GM12878 (cell line): ENCODE measurements around the gene CCDC106. TPM values are rescaled to one million over a fixed set of nuclear protein-coding genes. Genes with fewer than 3 reads are reported as not detected.

Source experiments
- BHLHE40 ChIP-seq, 2 experiments: fragments of 450-650 bp in 1 of 2; IDR thresholded peaks; 2 replicates each; pipeline ENCODE4 v1.6.1; 2011 to 2017; ENCODE audit warnings: low read depth in 2 of 2, borderline replicate concordance in 1 of 2, improper control_type of control experiment in 1 of 2, low read length in 1 of 2, mild to moderate bottlenecking in 1 of 2
- BMI1 ChIP-seq: fragments of 450-650 bp; IDR thresholded peaks from 2 replicates; pipeline ENCODE4 v1.6.1; 2016; ENCODE audit warnings: mild to moderate bottlenecking, moderate library complexity, borderline replicate concordance
- CBFB ChIP-seq: IDR thresholded peaks from 2 replicates; pipeline ENCODE4 v1.6.1; 2016; ENCODE audit warnings: antibody characterized with exemption, low read depth
- CEBPB ChIP-seq, 2 experiments: fragments of 150-350 bp in 1 of 2; IDR thresholded peaks; 2 replicates each; pipeline ENCODE4 v1.6.1; 2012 to 2014; ENCODE audit warnings: low read depth in 2 of 2, low read length in 2 of 2, borderline replicate concordance in 1 of 2, inconsistent platforms in 1 of 2
- CHD1 ChIP-seq: IDR thresholded peaks from 2 replicates; pipeline ENCODE4 v1.6.1; 2012; ENCODE audit warnings: low read depth, low read length, improper control_type of control experiment
- EED ChIP-seq: sonication (generic); IDR thresholded peaks from 2 replicates; pipeline ENCODE4 v1.6.1; 2016; ENCODE audit warnings: antibody characterized with exemption, low read depth
- FOS ChIP-seq: IDR thresholded peaks from 3 replicates; pipeline ENCODE4 v1.6.1; 2011; ENCODE audit warnings: borderline replicate concordance; ENCODE audit not compliant: insufficient read length; ENCODE audit errors: extremely low read depth
- HCFC1 ChIP-seq: fragments of 150-350 bp; IDR thresholded peaks from 2 replicates; pipeline ENCODE4 v1.6.1; 2014; ENCODE audit warnings: low read length
- KDM1A ChIP-seq: fragments of 200-600 bp; sonication (generic); IDR thresholded peaks from 2 replicates; pipeline ENCODE4 v1.6.1; 2016; ENCODE audit warnings: borderline replicate concordance
- MTA3 ChIP-seq: IDR thresholded peaks from 2 replicates; pipeline ENCODE4 v1.6.1; 2012; ENCODE audit warnings: low read length, inconsistent platforms, borderline replicate concordance
- MYB ChIP-seq: fragments of 150-350 bp; IDR thresholded peaks from 2 replicates; pipeline ENCODE4 v1.6.1; 2014; ENCODE audit warnings: mild to moderate bottlenecking, low read depth, low read length, borderline replicate concordance
- NFXL1 ChIP-seq: fragments of 450-650 bp; IDR thresholded peaks from 2 replicates; pipeline ENCODE4 v1.6.1; 2017; ENCODE audit warnings: antibody characterized with exemption, mild to moderate bottlenecking, borderline replicate concordance
- NFYA ChIP-seq: IDR thresholded peaks from 2 replicates; pipeline ENCODE4 v1.6.1; 2011; ENCODE audit warnings: low read depth, mild to moderate bottlenecking, low read length, improper control_type of control experiment, borderline replicate concordance
- NR2F1 ChIP-seq: fragments of 450-650 bp; conservative IDR thresholded peaks from 2 replicates; pipeline ENCODE4 v1.6.1; 2017; ENCODE audit warnings: mild to moderate bottlenecking
- NRF1 ChIP-seq: conservative IDR thresholded peaks from 2 replicates; pipeline ENCODE4 v1.6.1; 2011; ENCODE audit warnings: mild to moderate bottlenecking, low read depth, low read length, improper control_type of control experiment
- POLR2A ChIP-seq: IDR thresholded peaks from 2 replicates; pipeline ENCODE4 v1.6.1; 2011; ENCODE audit warnings: low read depth, mild to moderate bottlenecking, low read length
- POLR2AphosphoS5 ChIP-seq: IDR thresholded peaks from 2 replicates; pipeline ENCODE4 v1.6.1; 2011; ENCODE audit warnings: mild to moderate bottlenecking, low read length, inconsistent platforms
- RAD21 ChIP-seq: IDR thresholded peaks from 2 replicates; pipeline ENCODE4 v1.6.1; 2011; ENCODE audit warnings: mild to moderate bottlenecking, low read depth, low read length, moderate library complexity; ENCODE audit not compliant: insufficient read depth
- TBL1XR1 ChIP-seq: IDR thresholded peaks from 2 replicates; pipeline ENCODE4 v1.6.1; 2012; ENCODE audit warnings: low read depth, low read length, improper control_type of control experiment
- WRNIP1 ChIP-seq: IDR thresholded peaks from 2 replicates; pipeline ENCODE4 v1.6.1; 2011; ENCODE audit warnings: low read depth, low read length, improper control_type of control experiment, borderline replicate concordance
- YY1 ChIP-seq: IDR thresholded peaks from 2 replicates; pipeline ENCODE4 v1.6.1; 2011; ENCODE audit warnings: low read depth, mild to moderate bottlenecking, low read length
- ZNF207 ChIP-seq: fragments of 450-650 bp; IDR thresholded peaks from 2 replicates; pipeline ENCODE4 v1.6.1; 2014; ENCODE audit warnings: antibody characterized with exemption, mild to moderate bottlenecking, borderline replicate concordance
- polyA plus RNA-seq, 11 experiments: library from polyadenylated mRNA; depleted of rRNA in 4 of 11; unstranded in 6 of 11; stranded (reverse) in 5 of 11; fragments of >200 nt; fragmentation: Nextera tagmentation in 4 of 11; fragmentation: Illumina TruSeq in 1 of 11; extraction: Ambion mirVana in 4 of 11; extraction: Trizol in 1 of 11; gene quantifications; 1 replicate in 1 of 11; 2 replicates in 10 of 11; pipeline versions ENCODE4 v1.2.1 to v1.2.3, GENCODE V29; 2011 to 2016; ENCODE audit warnings: inconsistent platforms in 2 of 11, missing spikeins in 2 of 11, low read depth in 1 of 11
- total RNA-seq, 4 experiments: library from RNA; depleted of rRNA in 3 of 4; stranded (reverse); fragments of >200 nt in 3 of 4; fragmentation: Illumina TruSeq in 1 of 4; extraction: Trizol in 1 of 4; gene quantifications; 2 replicates each; pipeline versions ENCODE4 v1.2.1 to v1.2.3, GENCODE V29; 2013 to 2021
- TF ChIP-seq, protein P1 (sequence below): fragments of 450-650 bp; IDR thresholded peaks from 2 replicates; pipeline ENCODE4 v1.6.1; 2016; ENCODE audit warnings: mild to moderate bottlenecking
- TF ChIP-seq, protein P2 (sequence below): fragments of 150-350 bp; IDR thresholded peaks from 2 replicates; pipeline ENCODE4 v1.6.1; 2014; ENCODE audit warnings: mild to moderate bottlenecking, low read depth, low read length
- TF ChIP-seq, protein P3 (sequence below): fragments of 450-650 bp; IDR thresholded peaks from 2 replicates; pipeline ENCODE4 v1.6.1; 2017; ENCODE audit warnings: mild to moderate bottlenecking, moderate library complexity

The CCDC106 gene
- total and polyA plus RNA-seq, 10 of the 15 experiments (the other 5 are each of a cell fraction or from before 2014, with no cell fraction given) = 0.04 to 35.9 (median 19.8) TPM

DNA sequence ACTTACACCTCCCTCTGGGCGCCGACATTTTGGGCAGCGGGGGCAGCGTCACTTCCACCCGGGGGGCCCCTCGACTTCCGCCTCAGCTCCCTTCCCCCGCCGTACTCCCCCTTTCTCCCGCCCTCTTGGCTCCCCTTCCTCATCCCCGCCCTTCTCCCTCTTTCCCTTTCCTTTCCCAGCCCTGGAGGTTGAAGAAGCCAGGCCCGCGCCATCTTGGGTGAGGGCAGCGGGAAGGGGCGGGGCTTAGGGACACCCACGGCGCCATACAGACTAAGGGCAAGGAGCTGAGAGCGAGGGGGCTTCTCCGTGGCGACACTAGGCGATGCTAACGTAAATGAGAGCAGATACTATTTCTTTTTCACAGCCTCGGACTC is 48.6 kb upstream of the CCDC106 start, which contains the start of gene FIZ1 (continued):
- TF ChIP-seq FOS = no peak
- no peak for TF ChIP-seq MTA3
- TF ChIP-seq, protein P1, sequence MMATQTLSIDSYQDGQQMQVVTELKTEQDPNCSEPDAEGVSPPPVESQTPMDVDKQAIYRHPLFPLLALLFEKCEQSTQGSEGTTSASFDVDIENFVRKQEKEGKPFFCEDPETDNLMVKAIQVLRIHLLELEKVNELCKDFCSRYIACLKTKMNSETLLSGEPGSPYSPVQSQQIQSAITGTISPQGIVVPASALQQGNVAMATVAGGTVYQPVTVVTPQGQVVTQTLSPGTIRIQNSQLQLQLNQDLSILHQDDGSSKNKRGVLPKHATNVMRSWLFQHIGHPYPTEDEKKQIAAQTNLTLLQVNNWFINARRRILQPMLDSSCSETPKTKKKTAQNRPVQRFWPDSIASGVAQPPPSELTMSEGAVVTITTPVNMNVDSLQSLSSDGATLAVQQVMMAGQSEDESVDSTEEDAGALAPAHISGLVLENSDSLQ = no peak
- TF ChIP-seq POLR2A = peak; percentile 73
- TF ChIP-seq, protein P2, sequence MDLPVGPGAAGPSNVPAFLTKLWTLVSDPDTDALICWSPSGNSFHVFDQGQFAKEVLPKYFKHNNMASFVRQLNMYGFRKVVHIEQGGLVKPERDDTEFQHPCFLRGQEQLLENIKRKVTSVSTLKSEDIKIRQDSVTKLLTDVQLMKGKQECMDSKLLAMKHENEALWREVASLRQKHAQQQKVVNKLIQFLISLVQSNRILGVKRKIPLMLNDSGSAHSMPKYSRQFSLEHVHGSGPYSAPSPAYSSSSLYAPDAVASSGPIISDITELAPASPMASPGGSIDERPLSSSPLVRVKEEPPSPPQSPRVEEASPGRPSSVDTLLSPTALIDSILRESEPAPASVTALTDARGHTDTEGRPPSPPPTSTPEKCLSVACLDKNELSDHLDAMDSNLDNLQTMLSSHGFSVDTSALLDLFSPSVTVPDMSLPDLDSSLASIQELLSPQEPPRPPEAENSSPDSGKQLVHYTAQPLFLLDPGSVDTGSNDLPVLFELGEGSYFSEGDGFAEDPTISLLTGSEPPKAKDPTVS = no peak
- TF ChIP-seq TBL1XR1 = no peak; the same call in 1 of the 2 replicates
- peak; percentile 72 for TF ChIP-seq HCFC1
- no peak for TF ChIP-seq KDM1A
- TF ChIP-seq NRF1 = no peak
- TF ChIP-seq WRNIP1 = no peak
- no peak for TF ChIP-seq NFYA
- TF ChIP-seq, protein P3, sequence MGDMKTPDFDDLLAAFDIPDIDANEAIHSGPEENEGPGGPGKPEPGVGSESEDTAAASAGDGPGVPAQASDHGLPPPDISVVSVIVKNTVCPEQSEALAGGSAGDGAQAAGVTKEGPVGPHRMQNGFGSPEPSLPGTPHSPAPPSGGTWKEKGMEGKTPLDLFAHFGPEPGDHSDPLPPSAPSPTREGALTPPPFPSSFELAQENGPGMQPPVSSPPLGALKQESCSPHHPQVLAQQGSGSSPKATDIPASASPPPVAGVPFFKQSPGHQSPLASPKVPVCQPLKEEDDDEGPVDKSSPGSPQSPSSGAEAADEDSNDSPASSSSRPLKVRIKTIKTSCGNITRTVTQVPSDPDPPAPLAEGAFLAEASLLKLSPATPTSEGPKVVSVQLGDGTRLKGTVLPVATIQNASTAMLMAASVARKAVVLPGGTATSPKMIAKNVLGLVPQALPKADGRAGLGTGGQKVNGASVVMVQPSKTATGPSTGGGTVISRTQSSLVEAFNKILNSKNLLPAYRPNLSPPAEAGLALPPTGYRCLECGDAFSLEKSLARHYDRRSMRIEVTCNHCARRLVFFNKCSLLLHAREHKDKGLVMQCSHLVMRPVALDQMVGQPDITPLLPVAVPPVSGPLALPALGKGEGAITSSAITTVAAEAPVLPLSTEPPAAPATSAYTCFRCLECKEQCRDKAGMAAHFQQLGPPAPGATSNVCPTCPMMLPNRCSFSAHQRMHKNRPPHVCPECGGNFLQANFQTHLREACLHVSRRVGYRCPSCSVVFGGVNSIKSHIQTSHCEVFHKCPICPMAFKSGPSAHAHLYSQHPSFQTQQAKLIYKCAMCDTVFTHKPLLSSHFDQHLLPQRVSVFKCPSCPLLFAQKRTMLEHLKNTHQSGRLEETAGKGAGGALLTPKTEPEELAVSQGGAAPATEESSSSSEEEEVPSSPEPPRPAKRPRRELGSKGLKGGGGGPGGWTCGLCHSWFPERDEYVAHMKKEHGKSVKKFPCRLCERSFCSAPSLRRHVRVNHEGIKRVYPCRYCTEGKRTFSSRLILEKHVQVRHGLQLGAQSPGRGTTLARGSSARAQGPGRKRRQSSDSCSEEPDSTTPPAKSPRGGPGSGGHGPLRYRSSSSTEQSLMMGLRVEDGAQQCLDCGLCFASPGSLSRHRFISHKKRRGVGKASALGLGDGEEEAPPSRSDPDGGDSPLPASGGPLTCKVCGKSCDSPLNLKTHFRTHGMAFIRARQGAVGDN = no peak
- no peak for TF ChIP-seq CEBPB (IDR thresholded peaks at IDR 0.05; ENCODE audit: borderline replicate concordance in 1 of 2, low read depth in 2 of 2, low read length in 2 of 2)
- TF ChIP-seq ZNF207 = no peak
- no peak for TF ChIP-seq CBFB
- peak; percentile 93 for TF ChIP-seq YY1
- TF ChIP-seq EED = peak; percentile 100
- no peak for TF ChIP-seq MYB
- no peak for TF ChIP-seq BHLHE40 (IDR thresholded peaks at IDR 0.05; ENCODE audit: borderline replicate concordance in 1 of 2, low read depth in 2 of 2, low read length in 1 of 2)
- no peak for TF ChIP-seq NR2F1
- no peak for TF ChIP-seq RAD21
- TF ChIP-seq CHD1 = no peak; the same call in 1 of the 2 replicates
- no peak for TF ChIP-seq NFXL1
- TF ChIP-seq POLR2AphosphoS5 = no peak
- TF ChIP-seq BMI1 = no peak
